Stimulated activated CD8-positive, alpha-beta memory T cell treated with anti-CD3 and anti-CD28 coated beads, Interleukin-15, amount 100 ng/mL, for 4 hours (primary cell): Measurements from ENCODE around the gene PEX26.
"Not testable (repeated sequence)": the region's sequence is repeated elsewhere in the genome, so short reads cannot be mapped to it uniquely, and the experiment has no call there.

ENCODE experiments used
- DNase-seq, 2 donors: peaks; one replicate each; pipeline ENCODE4 v3.0.0-alpha.2; 2020; ENCODE audit warnings: low read depth in 2 of 2

PEX26 gene

GRCh38 chr22:18071307-18071967 lies 6.4 kb upstream of the PEX26 start:
- DNase-seq, result not testable (repeated sequence)

DNA sequence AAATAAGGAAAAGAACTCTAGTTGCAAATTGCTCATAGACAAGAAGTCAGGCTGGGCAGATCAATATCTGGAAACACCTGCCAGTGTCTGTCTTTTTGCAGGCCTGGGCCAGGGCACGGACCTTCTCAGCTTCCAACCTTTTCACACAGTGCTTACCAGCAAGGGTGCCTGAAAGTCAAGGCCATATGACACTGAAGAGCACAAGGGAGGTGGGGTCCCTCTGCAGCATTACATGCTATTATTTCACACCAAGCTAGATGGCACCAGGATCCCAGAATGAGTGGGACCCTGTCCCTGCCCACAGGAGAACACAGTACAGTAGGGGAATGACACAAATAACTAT lies 5.9 kb upstream of the PEX26 start:
- no peak for DNase-seq

DNA sequence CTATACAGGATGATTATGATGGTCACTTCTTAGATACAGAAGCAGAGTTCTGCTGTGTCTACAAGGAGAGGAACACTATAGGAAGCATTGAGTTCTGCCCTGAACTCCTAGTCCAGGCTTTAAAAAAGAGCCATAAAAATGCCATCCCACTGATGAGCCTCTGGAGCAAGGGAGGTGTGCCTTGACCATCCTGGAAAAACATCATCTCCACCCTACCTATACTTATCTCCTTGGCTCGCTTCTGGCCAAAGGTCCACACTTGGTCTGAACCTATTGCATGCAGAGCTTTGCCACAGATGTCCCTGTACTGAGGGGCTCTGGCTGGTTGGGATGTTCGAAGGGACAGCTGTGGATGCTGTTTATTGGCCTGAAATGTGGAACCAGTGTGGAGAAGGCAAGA lies 4.3 kb upstream of the PEX26 start:
- DNase-seq, result no peak

- DNase-seq, result not testable (repeated sequence)
Measured at GRCh38 chr22:18073927-18074326, 3.9 kb upstream of the PEX26 start.

GRCh38 chr22:18075101-18075719 lies 2.6 kb upstream of the PEX26 start:
- DNase-seq, result no peak

DNA sequence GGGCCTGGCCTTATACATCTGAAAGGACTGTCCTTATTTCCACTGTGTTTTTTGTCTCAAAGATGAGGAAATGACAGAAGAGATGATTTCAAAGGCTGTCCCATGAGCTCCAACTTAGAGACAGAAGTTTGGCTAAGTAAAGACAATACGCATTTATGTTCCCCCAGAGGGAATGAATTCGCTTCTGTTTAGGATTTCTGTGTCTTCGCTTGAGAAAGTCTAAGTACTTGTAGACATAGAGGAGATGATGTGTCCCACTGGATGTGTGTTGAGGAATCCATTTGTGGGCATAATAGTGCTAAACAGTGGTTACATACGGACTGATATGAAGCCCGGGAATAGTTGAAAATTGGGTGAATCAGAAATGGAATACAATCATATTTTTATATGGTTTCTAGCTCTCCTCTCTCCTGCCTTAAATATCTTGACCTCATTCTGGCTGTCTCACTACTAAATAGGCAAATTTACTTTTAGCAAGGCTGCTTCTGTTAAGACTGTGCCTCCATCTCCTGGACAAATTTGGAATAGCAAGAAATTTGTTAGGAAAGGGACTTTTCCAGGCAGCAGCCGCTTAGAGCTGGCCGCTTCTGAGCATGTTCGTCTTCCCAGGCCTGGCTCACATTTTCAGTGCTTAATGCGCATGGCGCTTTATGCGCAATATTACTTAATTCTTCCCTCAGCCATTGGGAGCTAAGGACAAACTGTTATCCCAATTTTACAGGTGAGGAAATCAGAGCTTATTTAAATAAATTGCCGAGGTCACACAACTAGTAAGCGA lies 1.9 kb upstream of the PEX26 start:
- no peak for DNase-seq

DNA sequence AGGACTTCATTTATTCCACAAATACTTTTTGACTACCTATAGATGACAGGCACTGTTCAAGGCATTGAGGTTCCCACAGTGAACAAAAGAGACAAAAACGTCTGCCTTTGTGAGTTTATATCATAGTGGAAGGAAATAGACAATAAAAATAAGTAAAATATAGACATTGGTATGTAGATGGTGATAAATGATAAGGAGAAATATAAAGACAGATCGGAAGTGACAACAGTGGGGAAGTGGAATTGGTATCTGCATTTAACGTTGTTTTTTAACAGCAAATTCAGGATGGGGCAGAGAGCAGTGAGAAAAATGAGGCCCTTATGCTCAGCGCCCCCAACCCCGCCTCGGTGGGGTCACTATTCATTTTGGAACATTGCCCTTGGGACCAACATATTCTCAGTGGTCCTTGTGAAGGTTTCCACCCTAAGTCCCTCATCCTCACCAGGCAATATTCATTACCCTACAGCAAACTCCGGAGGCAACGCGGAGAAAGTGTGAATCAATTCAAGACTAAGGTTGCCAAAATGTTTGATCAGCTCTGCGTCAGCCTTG lies 627 bp upstream of the PEX26 start:
- DNase-seq, result no peak

- DNase-seq, result no peak
Measured at GRCh38 chr22:18078329-18079041, 695 bp downstream of the PEX26 start.

GRCh38 chr22:18079706-18080233 lies 2.0 kb downstream of the PEX26 start:
- DNase-seq, result no peak

GRCh38 chr22:18081416-18081815 lies 3.6 kb downstream of the PEX26 start:
- DNase-seq, result no peak

GRCh38 chr22:18082467-18082866 lies 4.7 kb downstream of the PEX26 start:
- DNase-seq, result no peak

- no peak for DNase-seq
Measured at GRCh38 chr22:18083406-18083805, 5.6 kb downstream of the PEX26 start.

- no peak for DNase-seq
Measured at GRCh38 chr22:18085188-18085587, 7.4 kb downstream of the PEX26 start.

DNA sequence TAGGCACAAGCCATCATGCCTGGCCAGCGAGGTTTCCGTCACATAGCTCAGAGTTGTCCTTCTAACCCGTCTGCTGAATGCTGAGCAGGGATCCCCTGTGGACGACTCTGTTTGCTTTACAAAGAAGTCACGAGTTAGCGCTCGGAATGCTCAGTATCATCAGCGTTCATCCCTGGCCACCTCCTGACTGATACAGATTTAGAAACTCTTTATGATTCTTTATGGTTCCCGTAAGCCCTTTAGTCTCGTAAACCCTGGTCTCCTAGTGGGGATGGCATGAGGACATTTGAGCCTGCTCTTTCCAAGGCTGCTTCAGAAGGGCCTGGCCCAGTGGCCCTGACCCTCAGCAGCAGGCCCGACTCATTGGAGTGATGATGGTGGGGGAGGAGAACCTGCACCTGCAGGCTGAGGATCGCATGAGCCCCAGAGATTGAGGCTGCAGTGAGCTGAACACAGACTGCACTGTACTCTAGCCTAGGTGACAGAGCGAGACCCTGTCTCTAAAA lies 9.6 kb downstream of the PEX26 start:
- no peak for DNase-seq

GRCh38 chr22:18088825-18089568 lies 11.2 kb downstream of the PEX26 start:
- DNase-seq, result no peak

- no peak for DNase-seq
Measured at GRCh38 chr22:18090286-18090685, 12.5 kb downstream of the PEX26 start.

GRCh38 chr22:18091478-18091877 lies 13.7 kb downstream of the PEX26 start:
- DNase-seq, result no peak

DNA sequence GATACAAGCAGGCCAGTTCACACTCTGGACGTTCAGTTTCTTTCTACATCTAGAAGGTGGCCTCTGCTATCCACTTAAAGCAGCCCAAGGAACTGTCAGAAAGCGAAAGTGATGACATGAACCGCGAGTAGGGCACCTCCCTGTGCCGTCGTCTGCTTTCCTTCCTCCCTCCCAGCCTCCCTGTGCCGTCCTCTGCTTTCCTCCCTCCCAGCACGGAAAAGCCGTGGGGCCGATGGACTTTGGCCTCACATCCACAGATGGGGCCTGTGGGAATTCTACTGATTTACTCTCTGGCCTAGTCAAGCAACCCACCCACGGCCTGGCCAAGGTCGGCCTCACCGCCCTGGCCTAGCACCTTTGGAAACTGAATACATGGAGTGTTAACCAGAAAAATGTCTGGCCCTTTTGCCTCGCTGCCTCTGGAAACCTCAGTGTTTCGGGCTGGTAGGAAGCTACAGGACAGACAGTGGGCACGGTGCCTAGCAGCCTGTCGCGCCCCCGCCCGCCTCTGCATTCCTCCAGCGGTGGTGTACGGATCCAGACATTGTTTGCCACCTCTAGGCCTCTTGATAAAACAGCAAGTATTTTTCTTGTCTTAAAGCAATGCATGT lies 14.2 kb downstream of the PEX26 start:
- DNase-seq, result no peak

DNA sequence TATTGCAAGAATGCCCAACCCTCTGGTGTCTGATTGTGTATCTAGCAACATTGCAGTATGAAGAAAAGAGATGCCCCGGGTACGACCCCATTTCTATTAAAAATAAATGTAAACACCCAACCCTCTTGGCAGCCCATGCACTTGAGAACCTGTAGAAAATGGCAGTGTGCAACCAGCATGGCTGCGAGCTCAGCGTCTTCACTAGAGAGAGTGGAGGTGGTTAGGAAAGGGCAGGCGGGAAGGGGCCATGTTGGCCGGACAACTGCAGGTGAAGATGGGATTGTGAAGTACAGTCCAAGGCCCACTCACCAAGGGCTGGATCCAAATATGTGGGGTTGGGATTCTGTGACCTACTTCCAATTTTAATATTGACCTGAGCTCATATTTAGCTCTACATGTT lies 15.9 kb downstream of the PEX26 start:
- DNase-seq, result no peak

DNA sequence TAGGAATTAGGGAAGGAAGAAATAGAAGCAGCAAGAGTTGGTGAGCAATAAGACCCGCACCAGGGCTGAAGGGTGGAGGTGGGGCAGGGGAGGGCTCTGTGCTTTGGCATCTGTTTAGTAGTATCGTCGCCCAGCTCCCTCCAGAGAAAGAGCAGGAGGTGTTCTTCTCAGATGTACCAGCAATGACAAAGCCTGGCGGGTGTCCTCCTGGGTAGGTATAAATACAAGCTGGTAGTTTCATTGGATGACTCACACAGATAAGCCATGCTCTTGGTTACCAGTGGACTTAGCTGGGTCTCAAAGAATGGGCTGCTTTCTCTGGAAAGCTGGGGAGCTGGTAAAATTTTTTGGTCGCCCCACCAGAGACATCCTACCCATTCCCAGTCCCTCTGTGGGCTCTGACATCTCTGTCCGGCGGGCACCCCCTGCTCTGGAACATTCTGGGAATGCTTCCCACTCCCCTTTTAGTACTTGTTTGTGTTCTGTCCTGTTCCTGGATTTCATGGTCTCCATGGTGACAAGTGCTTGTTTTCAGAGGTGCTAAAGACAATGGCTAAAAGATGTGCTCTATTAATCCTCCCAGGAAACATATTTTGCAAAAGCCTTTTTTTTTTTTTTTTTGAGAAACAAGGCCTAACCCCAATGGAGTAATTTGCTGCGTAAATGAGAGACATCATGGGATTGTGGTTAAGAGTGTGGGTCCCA lies 17.5 kb downstream of the PEX26 start:
- DNase-seq, result no peak
